ENCODE measurements around the gene RYR1. TPM values are rescaled to one million over a fixed set of nuclear protein-coding genes. Genes with fewer than 3 reads are reported as not detected.
"Not testable (repeated sequence)": the region's sequence is repeated elsewhere in the genome, so short reads cannot be mapped to it uniquely, and the experiment has no call there.

Gene RYR1
- total RNA-seq, 2 experiments from 2014 or later: 0.42 to 0.83 TPM

DNA sequence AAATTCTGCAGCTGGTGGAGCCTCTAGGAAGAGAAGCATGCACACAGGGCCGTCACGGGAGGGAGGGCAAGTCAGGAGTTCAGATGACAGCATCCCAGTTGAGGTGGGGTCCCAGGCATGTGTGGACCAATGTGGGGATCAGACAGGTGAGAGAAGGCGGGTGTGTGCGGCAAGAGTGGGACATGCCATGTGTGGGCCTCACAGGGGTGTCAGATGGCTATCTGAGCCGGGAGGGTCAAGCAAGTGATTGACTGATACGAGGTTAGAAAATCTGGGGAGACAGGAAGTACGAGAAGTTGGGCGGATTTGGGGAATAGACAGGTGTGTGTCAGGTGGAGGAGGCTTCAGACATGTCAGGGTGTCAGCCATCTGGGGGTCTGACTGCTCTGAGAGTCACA, 16.3 kb upstream of the RYR1 start:
- H3K4me1 Mint-ChIP-seq (ENCODE audit: low read depth): peaks cover 22% of the 10 kb centered on the region
- peaks cover 4% of the 10 kb centered on the region for H3K27me3 Mint-ChIP-seq (ENCODE audit: low read depth)
- peak overlapping the region; percentile 78 for H3K27ac Mint-ChIP-seq
- no peaks in the 10 kb centered on the region for H3K9me3 Mint-ChIP-seq (ENCODE audit: insufficient read depth)
- ATAC-seq (no peak), DNase-seq (no peak)
- H3K36me3 Mint-ChIP-seq (ENCODE audit: low read depth): no peaks in the 10 kb centered on the region
- H3K4me3 Mint-ChIP-seq: peak overlapping the region; percentile 74
- ChIA-PET POLR2A (no interaction called here), CTCF (interaction anchor here (4.5 kb wide), 1 partner anchor 14 kb away, joined by 25 read pairs; the partner anchor contains the start of gene FAM98C)

DNA sequence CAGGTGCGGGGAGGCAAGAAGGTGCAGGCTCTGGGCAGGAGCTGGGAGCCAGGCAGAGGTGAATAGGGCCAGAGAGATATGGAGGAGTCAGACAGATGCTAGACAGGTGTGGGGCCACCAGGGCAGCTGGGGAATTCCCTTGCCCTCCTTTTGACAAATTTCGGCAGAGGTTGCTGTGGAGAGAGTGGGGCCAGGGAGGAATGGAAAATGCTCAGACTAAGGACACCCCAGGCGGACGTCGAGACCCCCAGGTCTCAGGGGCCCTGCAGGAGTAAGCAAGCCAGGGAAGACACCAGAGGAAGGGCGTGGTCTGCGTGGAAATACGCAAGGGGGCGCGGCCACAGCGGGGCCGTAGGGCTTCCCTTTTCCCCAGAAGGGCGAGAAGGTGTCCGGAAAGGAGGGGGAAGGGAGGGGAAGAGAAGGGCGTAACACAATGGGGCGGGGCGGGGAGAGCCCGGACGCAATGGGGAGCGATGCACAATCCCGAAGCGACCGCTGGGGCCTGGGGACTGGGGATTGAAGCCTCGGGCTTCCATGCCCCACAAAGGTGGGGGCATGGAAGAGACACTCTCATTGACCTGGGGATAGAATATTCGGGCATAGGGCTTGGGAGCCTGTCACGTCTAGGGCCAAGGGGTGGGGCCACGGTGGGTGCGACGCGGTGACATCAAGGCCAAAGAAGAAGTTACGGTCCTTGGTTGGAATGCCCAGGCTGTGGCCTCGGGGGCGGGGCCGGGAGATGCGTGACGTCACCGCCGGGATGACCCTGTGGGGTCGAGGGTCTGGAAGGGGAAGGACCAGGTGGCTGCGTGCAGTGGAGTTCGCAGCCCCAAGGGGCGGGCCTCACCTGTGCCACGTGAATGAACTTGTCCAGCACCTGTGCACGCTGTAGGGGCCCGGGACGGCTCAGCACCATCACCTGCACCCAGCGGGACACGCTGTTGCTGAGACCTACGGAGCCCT, 15.7 kb upstream of the RYR1 start:
- peak; percentile 85 for ATAC-seq
- ChIA-PET POLR2A (no interaction called here), CTCF (interaction anchor here (4.5 kb wide), 1 partner anchor 15 kb away, joined by 25 read pairs; the partner anchor contains the start of gene FAM98C)
- peaks cover 22% of the 10 kb centered on the region for H3K4me1 Mint-ChIP-seq (ENCODE audit: low read depth)
- H3K36me3 Mint-ChIP-seq (ENCODE audit: low read depth): no peaks in the 10 kb centered on the region
- peak overlapping the region; percentile 78 for H3K27ac Mint-ChIP-seq
- H3K9me3 Mint-ChIP-seq (ENCODE audit: insufficient read depth): no peaks in the 10 kb centered on the region
- peak overlapping the region; percentile 74 for H3K4me3 Mint-ChIP-seq
- DNase-seq: peak; percentile 79
- H3K27me3 Mint-ChIP-seq (ENCODE audit: low read depth): peaks cover 4% of the 10 kb centered on the region

DNA sequence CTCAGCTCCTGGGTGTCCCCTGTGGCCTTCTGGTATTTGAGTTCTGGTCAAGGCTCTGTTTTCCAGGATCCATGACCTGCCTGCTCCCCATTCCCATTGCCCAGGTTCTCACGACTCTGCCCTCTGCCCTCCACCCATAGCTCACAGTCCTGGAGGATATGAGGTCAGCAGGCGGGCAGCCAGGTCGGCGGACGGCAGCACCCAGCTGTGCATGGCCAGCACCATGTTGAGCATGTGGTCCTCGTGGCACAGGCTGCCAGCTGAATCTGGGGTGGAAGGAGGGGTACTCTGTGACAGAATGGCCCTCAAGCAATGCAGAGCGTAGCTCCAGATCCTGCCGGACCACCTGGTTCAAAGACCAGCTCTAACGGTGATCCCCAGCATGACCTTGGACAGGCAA, 12.6 kb upstream of the RYR1 start:
- Mint-ChIP-seq H3K9me3 (ENCODE audit: insufficient read depth) (no peaks in the 10 kb centered on the region), H3K36me3 (ENCODE audit: low read depth) (no peaks in the 10 kb centered on the region), H3K4me1 (ENCODE audit: low read depth) (peaks cover 30% of the 10 kb centered on the region), H3K27me3 (ENCODE audit: low read depth) (peaks cover 4% of the 10 kb centered on the region), H3K27ac (no peak overlapping the region), H3K4me3 (no peak overlapping the region)
- ATAC-seq (no peak), DNase-seq (no peak)
- ChIA-PET POLR2A (interaction anchor here (2.0 kb wide), 1 partner anchor 18 kb away, joined by 7 read pairs; the partner anchor contains the start of gene FAM98C), CTCF (interaction anchor here (1.6 kb wide), 1 partner anchor 18 kb away, joined by 8 read pairs; the partner anchor contains the start of gene FAM98C)

DNA sequence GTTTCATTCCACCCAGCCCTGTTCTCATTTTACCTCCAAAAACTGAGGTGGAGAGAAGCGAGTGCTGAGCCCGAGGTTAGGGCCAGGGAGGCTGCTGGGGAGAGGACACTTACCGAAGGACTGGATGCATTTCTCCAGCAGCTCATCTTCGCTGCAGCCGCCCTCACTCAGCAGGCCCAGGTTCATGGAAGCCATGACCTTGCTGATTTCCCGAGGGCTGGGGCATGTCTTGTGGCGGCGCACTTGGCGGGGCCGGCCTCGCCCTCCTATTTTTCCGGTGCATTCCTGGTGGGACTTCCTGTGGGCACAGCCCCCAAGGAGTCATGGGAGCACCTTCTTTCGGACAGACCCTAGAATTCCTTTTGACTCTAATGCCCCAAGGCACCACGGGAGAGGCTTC, 11.6 kb upstream of the RYR1 start:
- ChIA-PET POLR2A (interaction anchor here (2.0 kb wide), 1 partner anchor 19 kb away, joined by 7 read pairs; the partner anchor contains the start of gene FAM98C), CTCF (no interaction called here)
- Mint-ChIP-seq H3K27me3 (ENCODE audit: low read depth) (peaks cover 4% of the 10 kb centered on the region), H3K27ac (no peak overlapping the region), H3K4me3 (no peak overlapping the region), H3K4me1 (ENCODE audit: low read depth) (peaks cover 34% of the 10 kb centered on the region), H3K36me3 (ENCODE audit: low read depth) (no peaks in the 10 kb centered on the region), H3K9me3 (ENCODE audit: insufficient read depth) (no peaks in the 10 kb centered on the region)
- ATAC-seq (no peak), DNase-seq (no peak)

DNA sequence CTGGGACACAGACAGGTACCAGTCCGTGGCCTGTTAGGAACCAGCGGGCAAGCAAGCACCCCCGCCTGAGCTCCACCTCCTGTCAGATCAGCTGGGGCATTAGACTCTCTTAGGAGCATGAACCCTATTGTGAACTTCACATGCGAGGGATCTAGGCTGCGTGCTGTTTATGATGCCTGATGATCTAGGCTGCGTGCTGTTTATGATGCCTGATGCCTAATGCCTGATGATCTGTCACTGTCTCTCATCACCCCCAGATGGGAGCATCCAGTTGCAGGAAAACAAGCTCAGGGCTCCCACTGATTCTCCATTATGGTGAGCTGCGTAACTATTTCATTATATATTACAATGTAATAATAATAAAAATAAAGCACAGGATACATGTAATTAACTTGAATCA, 11.1 kb upstream of the RYR1 start:
- ChIA-PET POLR2A (interaction anchor here (2.0 kb wide), 1 partner anchor 20 kb away, joined by 7 read pairs; the partner anchor contains the start of gene FAM98C), CTCF (no interaction called here)
- Mint-ChIP-seq H3K27ac (no peak overlapping the region), H3K27me3 (ENCODE audit: low read depth) (peaks cover 4% of the 10 kb centered on the region), H3K4me1 (ENCODE audit: low read depth) (peaks cover 28% of the 10 kb centered on the region), H3K4me3 (no peak overlapping the region), H3K9me3 (ENCODE audit: insufficient read depth) (no peaks in the 10 kb centered on the region), H3K36me3 (ENCODE audit: low read depth) (no peaks in the 10 kb centered on the region)
- DNase-seq (no peak), ATAC-seq (no peak)

DNA sequence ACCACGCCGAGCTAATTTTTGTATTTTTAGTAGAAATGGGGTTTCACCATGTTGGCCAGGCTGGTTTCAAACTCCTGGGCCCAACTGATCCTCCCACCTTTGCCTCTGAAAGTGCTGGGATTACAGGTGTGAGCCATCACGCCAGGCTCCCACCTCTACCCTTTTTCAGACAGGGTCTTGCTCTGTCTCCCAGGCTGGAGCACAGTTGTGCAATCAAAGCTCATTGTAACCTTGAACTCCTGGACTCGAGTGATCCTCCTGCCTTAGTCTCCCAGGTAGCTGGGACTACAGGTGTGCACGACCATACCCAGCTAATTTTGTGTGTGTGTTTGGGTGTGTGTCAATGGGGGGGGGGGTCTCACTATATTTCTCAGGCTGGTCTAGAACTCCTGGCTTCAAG, 9.2 kb upstream of the RYR1 start:
- H3K36me3 Mint-ChIP-seq (ENCODE audit: low read depth): no peaks in the 10 kb centered on the region
- no peak overlapping the region for H3K4me3 Mint-ChIP-seq
- peaks cover under 1% of the 10 kb centered on the region for H3K27me3 Mint-ChIP-seq (ENCODE audit: low read depth)
- H3K27ac Mint-ChIP-seq: no peak overlapping the region
- POLR2A ChIA-PET: interaction anchor here (1.2 kb wide), 1 partner anchor 21 kb away, joined by 4 read pairs; the partner anchor contains the start of gene FAM98C
- CTCF ChIA-PET: interaction anchor here (1.1 to 3.4 kb wide), 2 partner anchors 21 to 522 kb away, joined by 5 to 20 read pairs; partner anchors contain the start of gene FAM98C
- DNase-seq (no peak), ATAC-seq (no peak)
- peaks cover 16% of the 10 kb centered on the region for H3K4me1 Mint-ChIP-seq (ENCODE audit: low read depth)
- no peaks in the 10 kb centered on the region for H3K9me3 Mint-ChIP-seq (ENCODE audit: insufficient read depth)

DNA sequence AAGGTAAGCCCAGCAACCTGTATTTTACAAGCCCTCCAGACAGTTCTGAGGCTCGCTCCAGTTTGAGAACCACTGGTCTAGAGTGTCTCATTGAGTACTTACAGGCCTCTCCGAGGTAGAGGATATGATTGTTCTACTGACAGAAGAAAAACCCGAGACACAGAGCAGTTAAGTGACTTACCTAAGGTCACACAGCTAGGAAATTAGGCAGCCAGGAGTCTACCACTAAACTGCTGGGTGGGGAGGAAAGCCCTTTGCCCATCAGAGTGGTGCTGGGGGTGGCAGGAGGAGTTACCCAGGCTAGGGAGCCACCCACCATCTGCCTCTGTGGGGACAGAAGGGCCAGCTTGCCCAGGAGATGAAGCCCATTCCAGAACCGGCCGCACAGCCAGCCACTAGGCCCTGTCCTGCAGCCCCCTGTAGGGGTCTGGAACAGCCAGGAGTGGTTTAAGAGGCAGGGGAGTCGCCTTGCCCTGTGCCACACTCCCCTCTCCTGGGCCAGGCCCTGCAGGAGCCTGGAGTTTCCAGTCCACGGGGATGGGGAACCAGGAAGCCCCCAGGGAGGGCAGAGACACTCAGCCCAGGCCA, 8.2 kb upstream of the RYR1 start:
- H3K36me3 Mint-ChIP-seq (ENCODE audit: low read depth): no peaks in the 10 kb centered on the region
- ChIA-PET CTCF (interaction anchor here (3.4 kb wide), 1 partner anchor 22 kb away, joined by 20 read pairs; the partner anchor contains the start of gene FAM98C), POLR2A (interaction anchor here (1.1 kb wide), 1 partner anchor 9 kb away, joined by 4 read pairs; no protein-coding TSS in a partner anchor)
- H3K4me1 Mint-ChIP-seq (ENCODE audit: low read depth): peaks cover 21% of the 10 kb centered on the region
- DNase-seq: no peak
- ATAC-seq: no peak
- peak overlapping the region; percentile 34 for H3K27ac Mint-ChIP-seq
- no peaks in the 10 kb centered on the region for H3K9me3 Mint-ChIP-seq (ENCODE audit: insufficient read depth)
- H3K4me3 Mint-ChIP-seq: no peak overlapping the region
- peaks cover 3% of the 10 kb centered on the region for H3K27me3 Mint-ChIP-seq (ENCODE audit: low read depth)

DNA sequence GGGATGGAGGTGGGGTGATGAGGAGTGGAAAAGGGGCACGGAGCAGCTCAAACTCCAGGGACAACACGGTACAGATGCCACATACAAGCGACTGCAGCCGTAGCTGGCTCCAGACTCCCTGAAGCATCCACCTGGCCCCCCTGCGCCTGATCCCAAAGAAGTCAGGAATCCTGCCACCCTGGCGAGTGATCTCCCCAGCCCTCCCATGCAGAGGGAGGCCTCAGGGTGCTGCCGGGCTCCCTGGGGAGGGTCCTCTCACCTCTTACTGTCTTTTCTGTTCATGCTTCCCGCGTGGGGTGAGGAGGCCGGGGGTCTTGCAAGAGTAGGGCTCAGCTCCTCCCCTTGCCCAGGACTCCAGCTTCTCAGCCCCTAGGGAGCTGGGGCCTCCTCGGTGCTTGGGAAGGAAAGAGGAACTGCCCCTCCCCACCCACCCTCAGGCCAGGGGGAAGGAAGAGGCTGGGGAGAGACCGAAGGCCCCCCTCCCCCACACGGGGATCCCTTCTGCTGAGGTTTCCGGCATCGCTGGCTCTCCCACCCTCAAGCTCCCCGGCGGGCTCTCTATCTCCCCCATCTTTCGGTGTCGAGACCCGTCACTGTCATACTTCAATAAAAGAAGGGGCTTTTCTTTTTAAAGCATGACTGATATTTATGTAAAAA, 7.6 kb upstream of the RYR1 start, which contains the start of gene RASGRP4:
Gene RASGRP4, minus strand, starts transcription at position 410 of the 657 bp plus-strand sequence. Its CDS starts 128 bp downstream, at position 282.
- ChIA-PET POLR2A (interaction anchor here (1.1 kb wide), 1 partner anchor 10 kb away, joined by 4 read pairs; no protein-coding TSS in a partner anchor), CTCF (interaction anchor here (0.8 to 3.4 kb wide), 2 partner anchors 23 to 106 kb away, joined by 3 to 20 read pairs; partner anchors contain the start of gene FAM98C)
- H3K36me3 Mint-ChIP-seq (ENCODE audit: low read depth): no peaks in the 10 kb centered on the region

DNA sequence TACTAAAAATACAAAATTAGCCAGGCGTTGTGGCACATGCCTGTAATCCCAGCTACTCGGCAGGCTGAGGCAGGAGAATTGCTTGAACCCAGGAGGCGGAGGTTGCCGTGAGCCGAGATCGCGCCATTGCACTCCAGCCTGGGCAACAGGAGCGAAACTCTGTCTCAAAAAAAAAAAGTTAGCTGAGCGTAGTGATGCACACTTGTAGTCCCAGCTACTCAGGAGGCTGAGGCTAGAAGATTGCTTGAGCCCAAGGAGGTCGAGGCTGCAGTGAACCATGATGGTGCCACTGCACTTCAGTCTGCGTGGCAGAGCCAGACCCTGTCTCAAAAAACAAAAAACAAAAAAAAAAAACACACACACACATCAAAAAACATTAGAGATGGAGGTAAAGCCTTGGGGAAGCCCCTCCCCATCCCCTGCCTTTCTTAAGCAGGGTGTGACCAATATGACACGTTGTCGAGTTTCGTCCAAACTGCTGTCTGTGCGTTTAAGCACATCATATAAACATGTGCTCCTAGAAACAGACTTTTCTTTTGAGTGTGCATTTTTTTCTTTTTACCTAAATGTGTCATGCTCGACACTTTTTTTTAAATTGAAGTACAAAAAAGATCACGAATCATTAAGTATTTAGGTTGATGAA, 6.3 kb upstream of the RYR1 start:
- peaks cover 21% of the 10 kb centered on the region for H3K4me1 Mint-ChIP-seq (ENCODE audit: low read depth)
- H3K27me3 Mint-ChIP-seq (ENCODE audit: low read depth); H3K9me3 Mint-ChIP-seq (ENCODE audit: insufficient read depth); ATAC-seq; POLR2A ChIA-PET; DNase-seq; H3K4me3 Mint-ChIP-seq; H3K27ac Mint-ChIP-seq; H3K36me3 Mint-ChIP-seq (ENCODE audit: low read depth): not testable (repeated sequence)
- CTCF ChIA-PET: interaction anchor here (3.4 kb wide), 1 partner anchor 24 kb away, joined by 20 read pairs; the partner anchor contains the start of gene FAM98C

More for the DNA sequence above, 7.6 kb upstream of the RYR1 start, which contains the start of gene RASGRP4:
- Mint-ChIP-seq H3K27me3 (ENCODE audit: low read depth) (peaks cover 3% of the 10 kb centered on the region), H3K4me3 (peak within 1 kb of the TSS; percentile 52), H3K9me3 (ENCODE audit: insufficient read depth) (no peaks in the 10 kb centered on the region), H3K4me1 (ENCODE audit: low read depth) (peaks cover 21% of the 10 kb centered on the region), H3K27ac (peak within 1 kb of the TSS; percentile 34)
- peak; percentile 54 for DNase-seq
- ATAC-seq: peak; percentile 42

DNA sequence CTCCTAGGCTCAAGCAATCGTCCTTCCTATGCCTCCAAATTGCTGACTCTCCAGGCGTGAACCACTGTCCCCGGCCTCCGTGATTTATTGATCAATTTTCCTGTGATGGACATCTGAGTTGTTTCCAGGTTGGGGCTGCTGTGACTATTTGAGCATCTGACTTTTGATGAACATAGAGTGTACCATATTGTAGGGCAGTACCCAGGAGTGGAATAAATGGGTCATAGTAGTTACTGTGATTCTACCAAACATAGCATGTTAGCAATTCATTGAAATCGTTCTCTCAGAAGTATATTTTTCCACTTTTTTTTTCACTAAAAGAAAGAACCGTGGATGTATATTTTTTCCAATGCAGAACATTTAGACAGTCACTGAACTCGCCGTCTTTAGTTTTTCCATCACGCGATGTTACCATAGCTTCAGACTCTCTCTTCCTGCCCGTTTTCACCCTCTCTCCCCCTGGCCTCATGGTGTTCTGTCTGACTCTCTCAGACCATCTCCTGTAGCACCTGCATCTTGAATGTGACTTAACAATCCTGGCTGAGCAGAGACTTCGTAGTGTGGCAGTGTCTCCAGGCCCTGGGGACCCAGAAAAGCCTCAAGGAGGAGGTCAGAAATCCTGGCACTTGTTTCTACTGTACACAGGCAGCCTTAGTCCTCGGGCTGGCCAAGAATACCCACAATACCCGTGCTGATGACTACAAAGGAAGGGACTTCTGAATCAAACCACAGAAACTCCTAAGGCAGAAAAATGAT, 4.3 kb upstream of the RYR1 start:
- H3K4me1 Mint-ChIP-seq (ENCODE audit: low read depth): peaks cover 24% of the 10 kb centered on the region
- H3K4me3 Mint-ChIP-seq: no peak overlapping the region
- H3K27me3 Mint-ChIP-seq (ENCODE audit: low read depth): peaks cover 11% of the 10 kb centered on the region
- no peaks in the 10 kb centered on the region for H3K9me3 Mint-ChIP-seq (ENCODE audit: insufficient read depth)
- peak; percentile 45 for ATAC-seq
- no peak overlapping the region for H3K27ac Mint-ChIP-seq
- ChIA-PET POLR2A (no interaction called here), CTCF (no interaction called here)
- H3K36me3 Mint-ChIP-seq (ENCODE audit: low read depth): no peaks in the 10 kb centered on the region
- DNase-seq: no peak
